Stimulated activated CD4-positive, alpha-beta T cell treated with anti-CD3 and anti-CD28 coated beads, TNF-alpha, amount 100 ng/mL, for 24 hours (primary cell): ENCODE results near the gene THAP3.

Experiments used
- DNase-seq, 3 experiments: peaks; one replicate each; pipeline ENCODE4 v3.0.0-alpha.2; 2020; ENCODE audit warnings: low read depth in 3 of 3

The THAP3 gene

DNA sequence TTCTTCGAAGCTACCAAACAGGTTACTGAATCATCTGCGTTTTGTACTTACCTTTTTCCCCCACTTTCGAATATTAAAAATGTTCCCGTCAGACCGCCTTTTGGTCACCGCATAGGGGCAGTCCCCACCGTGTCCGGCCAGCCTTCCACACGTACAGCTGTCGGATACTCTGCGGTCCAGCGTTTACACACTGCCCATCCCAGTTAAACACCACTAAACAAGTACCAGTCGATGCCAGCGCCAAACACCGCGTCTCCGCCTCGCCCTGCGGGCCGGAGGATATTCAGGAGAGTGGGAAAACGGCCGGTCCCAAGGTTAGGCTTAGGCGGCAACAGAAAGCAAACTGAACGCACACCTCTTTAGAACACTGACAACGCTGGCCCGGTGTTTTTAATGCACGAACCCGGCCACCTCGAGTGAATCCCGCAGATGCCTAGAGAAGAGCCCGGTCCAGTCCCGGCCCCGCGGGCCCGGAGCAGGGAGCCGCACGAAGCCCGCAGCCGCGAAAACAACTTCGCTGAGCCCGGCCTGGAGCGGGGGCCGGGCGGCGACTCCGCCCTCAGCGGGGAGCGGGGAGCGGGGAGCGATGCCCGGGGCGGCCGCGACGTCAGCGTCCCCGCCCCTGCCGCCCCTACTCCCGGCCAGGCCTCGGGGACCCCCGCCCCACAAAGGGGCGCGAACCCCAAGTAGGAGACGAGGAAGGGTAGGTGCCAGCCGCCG is 11.9 kb upstream of the THAP3 start:
- no peak for DNase-seq

- peak; percentile 99 to 100 (median 100) for DNase-seq
These were observed 11.2 kb upstream of the THAP3 start, which contains the start of gene PHF13 for GRCh38 chr1:6613361-6614018. PHF13 (plus strand) TSS chr1:6613731; CDS start chr1:6614067, 336 bp downstream.

DNA sequence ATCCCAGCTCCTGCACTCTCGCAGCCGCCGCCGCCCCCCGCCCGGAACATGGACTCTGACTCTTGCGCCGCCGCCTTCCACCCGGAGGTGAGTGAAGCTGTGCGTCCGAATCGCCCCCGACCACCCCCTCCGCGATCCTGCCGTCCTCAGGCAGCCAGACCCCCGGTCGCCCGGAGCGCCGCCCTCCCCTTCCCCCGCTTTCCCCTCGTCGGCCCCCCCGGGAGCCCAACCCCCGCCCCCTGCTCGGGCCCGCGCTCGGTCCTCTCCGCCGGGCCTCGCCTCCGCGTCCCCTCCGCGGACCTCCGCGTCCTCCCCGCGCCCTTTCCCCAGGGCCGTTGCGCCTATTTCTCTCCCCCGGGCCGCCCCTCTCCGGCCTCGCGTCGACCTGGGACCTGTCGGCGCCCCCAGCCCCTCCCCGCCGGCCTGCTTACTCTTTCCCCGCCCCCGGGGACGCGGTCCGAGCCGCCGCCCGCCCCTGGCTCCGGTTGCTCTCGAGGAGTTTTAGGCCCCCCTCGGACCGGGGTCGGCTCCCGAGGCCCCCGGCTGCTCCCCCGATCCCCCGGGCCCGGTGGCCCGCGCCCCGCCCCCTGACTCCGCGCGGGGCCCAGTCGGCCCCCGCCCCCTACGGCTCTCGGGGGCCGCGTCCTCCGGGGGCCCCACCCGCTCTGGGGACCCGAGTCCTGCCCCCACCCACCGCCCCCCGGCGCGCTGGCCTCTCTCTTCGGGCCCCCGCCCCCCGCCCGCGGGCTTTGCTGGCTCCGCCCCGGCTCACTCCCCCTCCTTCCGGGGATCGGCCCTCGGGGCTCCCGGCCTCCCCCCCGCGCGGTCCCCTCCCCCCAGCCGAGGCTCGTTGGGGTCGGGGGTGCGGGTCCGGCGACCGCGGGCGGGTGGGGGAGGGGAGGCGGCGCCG is 10.4 kb upstream of the THAP3 start:
- peak in 2 of 3 experiments; percentile 20 to 58 for DNase-seq

GRCh38 chr1:6614929-6615785 is 9.5 kb upstream of the THAP3 start:
- no peak for DNase-seq

GRCh38 chr1:6619045-6619444 is 5.6 kb upstream of the THAP3 start:
- no peak for DNase-seq

DNA sequence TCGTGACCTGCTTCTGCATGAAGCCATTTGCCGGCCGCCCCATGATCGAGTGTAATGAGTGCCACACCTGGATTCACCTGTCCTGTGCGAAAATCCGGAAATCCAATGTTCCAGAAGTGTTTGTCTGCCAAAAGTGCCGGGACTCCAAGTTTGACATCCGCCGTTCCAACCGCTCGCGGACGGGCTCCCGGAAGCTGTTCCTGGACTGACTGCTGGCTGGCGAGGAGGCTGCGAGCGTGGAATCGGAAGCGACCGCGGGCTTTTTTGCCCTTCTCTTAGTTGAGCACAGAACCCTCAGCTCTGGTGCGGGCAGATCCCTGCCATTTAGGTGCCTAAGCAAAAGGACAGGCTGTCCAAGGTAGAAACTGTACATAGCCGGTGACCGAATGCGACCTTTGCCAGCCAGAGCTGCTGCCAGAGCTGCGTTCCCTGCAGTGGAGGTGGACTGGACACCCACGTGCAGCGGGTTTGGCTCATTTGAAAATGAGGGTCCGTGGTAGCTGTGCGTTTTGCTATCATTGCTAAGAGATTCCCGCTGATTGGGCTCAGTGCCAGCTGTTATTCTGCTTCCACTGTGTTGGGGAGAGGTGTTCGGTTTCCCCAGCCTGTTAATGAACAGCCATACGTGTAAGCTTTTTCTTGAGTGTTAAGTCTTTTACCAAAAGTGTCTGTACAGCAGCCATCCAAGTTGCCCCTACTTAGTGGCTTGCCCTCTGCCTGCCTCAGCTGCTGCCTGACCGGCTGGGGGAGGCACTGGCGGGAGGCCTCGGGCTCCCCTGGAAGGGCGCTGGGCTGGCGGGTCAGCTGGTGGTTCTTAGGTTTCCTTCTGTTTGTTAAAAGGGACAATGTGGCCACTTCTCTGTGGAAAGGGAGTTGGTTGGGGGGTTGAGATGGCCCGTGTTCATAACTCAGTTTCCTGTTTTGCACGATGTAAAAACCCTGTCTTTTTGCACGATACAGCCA is 3.0 kb upstream of the THAP3 start:
- no peak for DNase-seq

GRCh38 chr1:6622396-6623152 is 2.1 kb upstream of the THAP3 start:
- DNase-seq, result no peak

DNA sequence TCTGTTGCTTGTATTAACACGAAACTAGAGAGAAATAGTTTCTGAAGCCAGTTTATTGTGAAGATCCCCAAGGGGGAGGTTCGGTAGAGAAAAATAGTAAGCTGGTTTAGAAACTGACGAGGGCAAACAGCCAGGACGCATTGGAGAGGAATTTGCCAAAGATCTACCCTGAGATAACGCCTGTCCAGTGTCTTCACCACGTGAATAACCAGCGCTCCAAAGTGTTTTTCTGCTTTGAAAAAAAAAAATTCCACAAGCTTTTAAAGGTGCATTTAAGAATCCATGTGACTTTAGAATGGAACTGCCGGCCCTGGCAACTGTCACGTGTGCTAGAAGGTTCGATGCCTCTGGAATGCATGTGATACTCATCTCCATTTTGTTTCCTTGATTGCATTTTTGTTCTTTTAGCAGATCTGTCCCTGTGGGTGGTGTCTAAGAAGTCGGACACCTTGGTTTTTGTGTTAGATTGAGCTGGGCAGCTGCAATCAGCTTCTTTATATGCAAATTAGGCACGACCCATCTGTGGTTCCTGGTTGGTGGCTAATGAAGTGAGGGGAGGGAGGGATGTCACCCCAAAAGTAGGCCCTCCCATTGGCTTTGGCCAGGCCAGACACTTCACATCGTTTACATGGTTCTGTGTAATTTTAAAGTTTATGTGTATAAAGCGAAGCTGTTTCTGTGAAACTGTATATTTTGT is 1.3 kb upstream of the THAP3 start:
- DNase-seq, result no peak

- peak in 1 of 3 experiments; percentile 17 for DNase-seq
These were observed 999 bp downstream of the THAP3 start for GRCh38 chr1:6625584-6626149.

- no peak for DNase-seq
These were observed 2.4 kb downstream of the THAP3 start for GRCh38 chr1:6627031-6627430.

DNA sequence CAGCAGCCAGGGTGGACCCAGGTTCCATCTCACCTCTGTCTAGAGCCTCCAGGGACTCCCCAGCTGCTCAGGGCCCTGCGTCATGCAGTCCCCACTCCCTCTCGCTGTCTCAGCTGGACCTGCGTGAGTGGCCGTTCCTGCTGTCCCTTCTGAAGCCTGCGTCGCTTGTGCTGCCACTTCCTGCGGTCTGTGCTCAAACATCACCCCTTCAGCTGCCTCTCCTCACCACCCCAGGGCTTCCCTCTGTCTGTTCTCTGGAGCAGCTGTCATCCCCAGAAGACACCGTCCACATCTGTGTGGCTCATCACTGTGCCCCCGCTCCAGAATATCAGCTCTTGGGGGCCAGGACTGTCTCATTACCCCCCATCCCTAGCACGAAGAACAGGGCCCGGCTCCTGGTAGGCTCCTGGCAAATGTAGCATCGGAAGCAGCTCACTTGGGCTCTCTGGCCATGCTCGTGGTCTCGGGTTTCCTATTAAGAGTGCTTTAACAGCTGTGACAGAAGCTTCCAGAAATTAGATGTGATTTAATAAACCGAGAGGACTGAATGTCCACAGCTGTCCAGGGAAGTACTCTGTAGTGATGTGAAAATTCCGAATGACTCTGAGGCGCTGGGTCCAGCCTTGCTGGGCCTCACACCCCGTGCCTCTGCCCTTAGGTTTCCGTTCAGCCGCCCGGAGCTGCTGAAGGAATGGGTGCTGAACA is 3.3 kb downstream of the THAP3 start:
- no peak for DNase-seq

DNA sequence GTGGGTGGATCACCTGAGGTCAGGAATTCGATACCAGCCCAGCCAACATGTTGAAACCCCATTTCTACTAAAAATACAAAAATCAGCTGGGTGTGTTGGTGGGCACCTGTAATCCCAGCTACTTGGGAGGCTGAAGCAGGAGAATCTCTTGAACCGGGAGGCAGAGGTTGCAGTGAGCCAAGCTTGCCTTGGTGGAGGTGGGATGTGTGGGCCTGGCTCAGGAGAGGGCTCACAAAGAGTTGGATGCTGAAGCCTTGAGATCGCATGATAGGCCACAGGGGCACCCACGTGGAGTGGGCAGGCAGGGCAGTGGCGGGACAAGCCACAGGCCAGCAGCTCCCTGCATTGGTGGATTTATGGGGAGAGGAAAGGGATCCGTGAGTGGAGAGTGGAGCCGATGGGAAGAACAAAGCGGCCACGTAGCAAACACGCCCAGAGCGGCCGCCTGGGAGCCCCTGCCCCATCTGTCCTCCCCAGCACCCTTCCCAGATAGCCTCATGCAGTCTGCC is 4.4 kb downstream of the THAP3 start:
- DNase-seq, result no peak

DNA sequence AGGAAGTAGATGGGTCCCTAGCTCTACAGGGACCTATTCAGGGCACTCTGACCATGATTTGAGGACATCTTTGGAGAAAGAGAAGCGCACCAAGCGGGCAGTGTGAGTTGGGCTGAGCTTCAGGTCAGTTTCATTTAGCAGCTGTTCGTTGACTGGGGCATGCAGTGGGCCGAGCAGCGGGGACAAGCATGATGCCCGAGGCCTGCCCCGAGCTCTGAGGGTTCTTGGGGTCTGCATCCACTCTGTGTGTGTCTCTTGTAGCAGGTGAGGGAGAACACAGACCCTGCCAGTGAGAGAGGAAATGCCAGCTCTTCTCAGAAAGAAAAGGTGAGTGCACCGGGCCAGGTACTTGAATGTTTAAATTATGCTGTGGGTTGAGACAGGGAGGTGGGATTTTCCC is 5.4 kb downstream of the THAP3 start:
- DNase-seq, result no peak

- DNase-seq, result no peak
These were observed 6.4 kb downstream of the THAP3 start for GRCh38 chr1:6631058-6631457.

DNA sequence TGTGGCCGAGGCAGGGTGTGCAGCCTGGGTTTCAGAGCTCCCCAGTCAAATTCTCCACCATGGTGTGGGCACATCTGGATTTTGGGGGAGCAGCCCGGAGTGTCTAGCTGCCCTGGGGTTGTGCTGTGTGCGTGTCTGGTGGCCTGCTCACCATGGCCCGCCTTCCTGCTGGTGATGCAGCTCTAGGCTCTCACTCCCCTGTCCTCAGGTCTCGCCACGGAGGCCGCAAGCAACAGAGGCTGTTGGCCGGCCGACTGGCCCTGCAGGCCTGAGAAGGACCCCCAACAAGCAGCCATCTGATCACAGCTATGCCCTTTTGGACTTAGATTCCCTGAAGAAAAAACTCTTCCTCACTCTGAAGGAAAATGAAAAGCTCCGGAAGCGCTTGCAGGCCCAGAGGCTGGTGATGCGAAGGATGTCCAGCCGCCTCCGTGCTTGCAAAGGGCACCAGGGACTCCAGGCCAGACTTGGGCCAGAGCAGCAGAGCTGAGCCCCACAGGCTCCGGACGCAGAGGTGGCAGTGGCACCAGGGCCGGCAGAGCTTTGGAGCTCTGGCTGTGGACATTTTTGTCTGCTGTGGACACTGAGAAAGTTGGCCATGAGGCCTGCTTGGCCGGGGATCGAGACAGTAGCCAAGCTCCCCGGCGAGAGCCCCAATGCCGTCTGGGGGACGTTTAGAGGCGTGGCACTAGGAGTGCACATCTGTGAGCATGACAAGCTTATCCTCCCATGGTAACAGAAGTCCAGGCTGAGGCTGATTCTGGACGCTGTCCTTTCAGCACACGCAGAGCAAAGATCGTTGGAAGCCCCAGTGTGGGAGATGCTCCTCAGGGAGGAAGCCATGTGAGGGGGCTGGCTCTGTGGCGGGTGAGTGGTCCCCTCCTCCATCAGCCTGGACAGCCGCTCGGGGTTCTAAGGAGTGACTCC is 8.2 kb downstream of the THAP3 start:
- DNase-seq, result no peak

GRCh38 chr1:6634371-6635052 is 9.8 kb downstream of the THAP3 start:
- peak in 2 of 3 experiments; percentile 15 to 40 for DNase-seq
